GM08714 (cell line): ENCODE measurements around the gene RPS6KC1.
"Not testable (repeated sequence)": the region's sequence is repeated elsewhere in the genome, so short reads cannot be mapped to it uniquely, and the experiment has no call there.

ENCODE experiments used
- H3K4me3 ChIP-seq: fragments of 200-500 bp; sonication (Bioruptor generic); 2 replicates; pipeline ENCODE4 v1.5.1; 2014; ENCODE audit warnings: mild to moderate bottlenecking, low read length, inconsistent platforms
- ZNF274 ChIP-seq: IDR thresholded peaks from 2 replicates; pipeline ENCODE4 v1.6.1; 2012; ENCODE audit warnings: mild to moderate bottlenecking, low read depth, low read length

Gene RPS6KC1

GRCh38 chr1:213041443-213041842, 9.6 kb upstream of the RPS6KC1 start:
- H3K4me3 ChIP-seq = no peak overlapping the region
- TF ChIP-seq ZNF274 = no peak

DNA sequence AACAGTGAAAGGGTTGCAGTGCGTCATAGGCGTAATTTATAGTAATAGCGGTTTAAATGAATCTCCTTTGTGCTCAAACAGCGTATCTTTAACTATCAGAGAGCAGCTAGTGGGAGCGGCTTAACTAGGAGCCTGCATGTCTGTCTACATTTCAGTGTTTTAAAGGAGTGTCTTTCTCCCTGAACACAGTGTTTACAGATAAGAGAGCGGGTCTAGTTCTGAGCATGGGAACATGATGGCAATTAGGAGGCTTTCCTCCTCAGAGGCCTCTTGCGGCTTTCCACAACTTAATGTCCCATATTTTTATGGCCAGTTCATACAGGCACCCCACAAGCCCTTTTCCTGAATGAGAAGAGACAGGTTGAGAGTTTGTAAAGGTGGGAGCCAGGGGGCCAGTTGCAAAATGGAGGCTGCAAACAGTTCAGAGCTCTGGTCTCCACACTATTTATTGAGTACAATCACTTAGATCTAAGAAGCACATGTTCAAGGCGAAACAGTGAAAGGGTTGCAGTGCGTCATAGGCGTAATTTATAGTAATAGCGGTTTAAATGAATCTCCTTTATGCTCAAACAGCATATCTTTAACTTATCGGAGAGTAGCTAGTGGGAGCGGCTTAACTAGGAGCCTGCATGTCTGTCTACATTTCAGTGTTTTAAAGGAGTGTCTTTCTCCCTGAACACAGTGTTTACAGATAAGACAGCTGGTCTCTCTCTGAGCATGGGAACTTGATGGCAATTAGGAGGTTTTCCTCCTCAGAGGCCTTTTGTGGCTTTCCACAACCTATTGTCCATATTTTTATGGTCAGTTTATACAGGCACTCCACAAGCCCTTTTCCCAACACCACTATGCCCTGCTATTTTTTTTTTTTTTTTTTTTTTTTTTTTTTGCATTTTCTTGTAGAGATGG, 5.5 kb upstream of the RPS6KC1 start:
- not testable (repeated sequence) for H3K4me3 ChIP-seq

DNA sequence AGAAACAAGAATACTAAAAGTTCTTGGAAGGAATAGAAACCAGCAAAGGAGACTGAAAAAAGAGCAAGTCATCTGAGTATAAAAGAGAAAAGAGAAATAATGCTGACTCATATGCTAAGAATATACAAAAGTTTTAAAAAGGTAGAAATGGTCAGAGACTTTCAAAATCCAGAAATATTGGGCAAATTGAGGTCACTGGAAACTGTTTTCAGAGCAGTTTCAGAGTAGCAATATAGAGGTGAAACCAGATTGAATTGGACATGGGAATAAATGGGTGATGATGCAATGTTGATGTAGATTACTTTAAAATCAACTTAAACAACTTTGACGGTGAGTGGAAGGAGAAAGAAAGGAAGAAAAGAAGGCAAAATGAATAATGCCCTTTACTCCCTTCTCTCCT, 1.8 kb upstream of the RPS6KC1 start:
- no peak overlapping the region for H3K4me3 ChIP-seq
- TF ChIP-seq ZNF274 = no peak

GRCh38 chr1:213050745-213051126, 305 bp upstream of the RPS6KC1 start:
- peak overlapping the region; percentile 86 for H3K4me3 ChIP-seq
- TF ChIP-seq ZNF274 = no peak

DNA sequence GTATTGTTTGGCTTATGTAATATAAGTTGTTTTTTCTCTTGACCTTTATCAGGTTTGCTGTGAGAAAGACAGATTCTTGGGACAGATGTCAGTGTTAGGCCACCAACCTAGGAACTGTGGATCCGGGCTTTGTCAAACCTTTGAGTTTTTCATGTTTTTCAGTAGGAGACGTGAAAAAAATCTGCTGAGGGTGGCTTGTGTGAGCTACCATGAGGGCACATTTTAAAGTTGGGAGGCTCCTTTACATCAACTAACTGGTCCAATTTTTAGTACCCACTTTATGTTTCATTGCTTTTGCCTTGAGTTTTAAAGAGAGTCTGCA, 801 bp downstream of the RPS6KC1 start:
- H3K4me3 ChIP-seq = peak overlapping the region; percentile 86
- TF ChIP-seq ZNF274 = no peak

GRCh38 chr1:213053455-213053854, 2.4 kb downstream of the RPS6KC1 start:
- no peak overlapping the region for H3K4me3 ChIP-seq
- no peak for TF ChIP-seq ZNF274

DNA sequence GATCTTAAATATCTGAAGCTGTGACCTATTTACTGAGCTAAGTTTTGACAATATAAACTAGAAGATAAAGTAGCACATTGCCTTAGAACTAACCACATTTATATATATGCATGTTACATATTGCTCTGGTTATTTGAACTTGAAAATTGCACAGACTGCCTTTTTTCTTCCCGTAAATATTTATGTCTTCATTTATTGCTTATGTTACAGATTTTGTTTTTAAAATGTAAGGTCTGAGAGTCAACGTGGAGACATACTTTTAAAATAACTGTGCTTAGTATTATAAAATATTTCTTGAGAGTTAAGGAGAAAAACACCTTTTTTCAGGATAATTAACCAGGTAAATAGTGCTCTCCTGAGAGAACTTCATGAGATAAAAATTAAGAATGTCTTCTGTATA, 3.1 kb downstream of the RPS6KC1 start:
- H3K4me3 ChIP-seq = no peak overlapping the region
- no peak for TF ChIP-seq ZNF274

DNA sequence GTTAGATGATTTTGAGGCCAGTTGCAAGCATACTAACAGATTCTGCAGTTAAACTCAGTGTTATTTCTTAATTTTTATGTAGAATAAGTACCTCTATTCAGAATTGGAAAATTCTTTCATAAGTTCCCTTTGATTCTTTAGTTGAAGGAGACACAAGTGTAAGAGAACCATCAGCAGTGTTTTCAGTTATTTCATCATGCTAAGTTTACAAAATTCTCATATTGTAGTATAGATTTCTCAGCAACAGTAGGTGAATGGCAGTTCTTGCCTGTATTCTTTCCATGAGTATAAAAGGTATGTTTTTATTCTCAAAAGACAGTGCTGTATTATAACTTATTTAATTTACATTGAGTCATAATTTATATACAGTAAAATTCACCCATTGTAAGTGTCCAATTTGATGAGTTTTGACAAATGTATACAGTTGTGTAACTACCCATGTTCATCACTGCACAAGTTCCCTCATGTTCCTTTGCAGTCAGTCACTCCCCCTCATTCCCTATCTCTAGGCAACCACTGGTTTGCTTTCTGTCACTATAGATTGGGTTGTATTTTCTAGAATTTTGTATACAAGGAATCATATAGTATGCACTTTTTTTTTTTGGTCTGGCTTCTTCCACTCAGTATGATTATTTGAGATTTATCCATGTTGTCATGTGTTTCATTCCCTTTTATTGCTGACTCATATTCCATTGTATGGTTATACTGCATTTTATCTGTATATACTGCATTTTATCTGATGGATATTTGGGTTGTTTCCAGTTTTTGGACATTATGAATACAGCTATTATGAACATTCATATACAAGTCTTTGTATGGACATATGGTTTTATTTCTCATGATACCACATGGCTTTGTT, 3.9 kb downstream of the RPS6KC1 start:
- no peak for TF ChIP-seq ZNF274
- H3K4me3 ChIP-seq = no peak overlapping the region

GRCh38 chr1:213055767-213056166, 4.7 kb downstream of the RPS6KC1 start:
- no peak for TF ChIP-seq ZNF274
- no peak overlapping the region for H3K4me3 ChIP-seq

GRCh38 chr1:213057264-213058059, 6.4 kb downstream of the RPS6KC1 start:
- H3K4me3 ChIP-seq = no peak overlapping the region

DNA sequence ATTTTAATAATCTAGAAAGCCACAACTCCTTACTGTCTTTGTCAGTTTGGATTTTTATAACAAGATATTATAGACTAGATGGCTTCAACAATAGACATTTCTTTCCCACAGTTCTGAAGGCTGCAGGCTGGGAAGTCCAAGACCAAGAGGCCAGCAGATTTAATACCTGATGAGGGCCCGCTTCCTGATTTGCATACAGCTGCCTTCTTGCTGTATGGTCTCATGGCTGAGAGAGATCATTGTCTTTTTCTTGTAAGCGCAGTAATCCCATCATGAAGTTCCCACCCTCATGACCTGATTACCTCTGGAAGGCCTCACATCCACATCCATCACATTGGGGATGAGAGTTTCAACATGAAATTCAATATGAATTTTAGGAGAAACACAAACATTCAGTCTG, 9.8 kb downstream of the RPS6KC1 start:
- no peak overlapping the region for H3K4me3 ChIP-seq
- TF ChIP-seq ZNF274 = no peak

More at GRCh38 chr1:213057264-213058059, 6.4 kb downstream of the RPS6KC1 start:
- no peak for TF ChIP-seq ZNF274

- TF ChIP-seq ZNF274 = no peak
- H3K4me3 ChIP-seq = no peak overlapping the region
Observed at GRCh38 chr1:213061263-213061662, 10.2 kb downstream of the RPS6KC1 start.

- H3K4me3 ChIP-seq = no peak overlapping the region
Observed at GRCh38 chr1:213065800-213066199, 14.8 kb downstream of the RPS6KC1 start.

GRCh38 chr1:213066363-213066762, 15.3 kb downstream of the RPS6KC1 start:
- no peak overlapping the region for H3K4me3 ChIP-seq

More at GRCh38 chr1:213065800-213066199, 14.8 kb downstream of the RPS6KC1 start:
- no peak for TF ChIP-seq ZNF274

More at GRCh38 chr1:213066363-213066762, 15.3 kb downstream of the RPS6KC1 start:
- TF ChIP-seq ZNF274 = no peak
